HL-60 (cell line): Measurements from ENCODE around the gene THRAP3.
A peak's percentile ranks its signal among the peaks of the same experiment; 100 is the strongest.

Experiments
- DNase-seq, 2 experiments: peaks; one replicate each; pipeline ENCODE4 v3.0.0-alpha.2; 2010 to 2020; ENCODE audit warnings: low read depth in 1 of 2, low spot score in 1 of 2
- H3K27ac ChIP-seq: fragments of 250-450 bp; sonication (Bioruptor Pico); replicated peaks from 2 replicates; pipeline ENCODE4 v1.5.1; 2020; ENCODE audit warnings: mild to moderate bottlenecking, moderate library complexity
- H3K27me3 ChIP-seq: fragments of 250-450 bp; sonication (Bioruptor Pico); 2 replicates; pipeline ENCODE4 v1.5.1; 2021; ENCODE audit warnings: mild to moderate bottlenecking, moderate library complexity; ENCODE audit not compliant: insufficient read depth, poor library complexity, severe bottlenecking
- H3K4me3 ChIP-seq: replicated peaks from 2 replicates; pipeline ENCODE4 v1.5.1; 2011; ENCODE audit warnings: mild to moderate bottlenecking, control low read depth, low read length; ENCODE audit not compliant: insufficient read depth
- GABPA ChIP-seq: IDR thresholded peaks from 2 replicates; pipeline ENCODE4 v1.6.1; 2012; ENCODE audit warnings: low read depth
- POLR2AphosphoS5 ChIP-seq: IDR thresholded peaks from 2 replicates; pipeline ENCODE4 v1.6.1; 2012; ENCODE audit warnings: low read depth
- SPI1 ChIP-seq: IDR thresholded peaks from 2 replicates; pipeline ENCODE4 v1.6.1; 2012; ENCODE audit warnings: low read depth, mild to moderate bottlenecking, borderline replicate concordance
- TF ChIP-seq, protein P1 (sequence below): IDR thresholded peaks from 2 replicates; pipeline ENCODE4 v1.6.1; 2012; ENCODE audit warnings: low read depth; ENCODE audit not compliant: insufficient replicate concordance
- TF ChIP-seq, protein P2 (sequence below): IDR thresholded peaks from one replicate; pipeline ENCODE4 v1.5.1; 2011; ENCODE audit warnings: low read length, control low read depth, inconsistent platforms; ENCODE audit not compliant: insufficient read depth

THRAP3 gene

DNA sequence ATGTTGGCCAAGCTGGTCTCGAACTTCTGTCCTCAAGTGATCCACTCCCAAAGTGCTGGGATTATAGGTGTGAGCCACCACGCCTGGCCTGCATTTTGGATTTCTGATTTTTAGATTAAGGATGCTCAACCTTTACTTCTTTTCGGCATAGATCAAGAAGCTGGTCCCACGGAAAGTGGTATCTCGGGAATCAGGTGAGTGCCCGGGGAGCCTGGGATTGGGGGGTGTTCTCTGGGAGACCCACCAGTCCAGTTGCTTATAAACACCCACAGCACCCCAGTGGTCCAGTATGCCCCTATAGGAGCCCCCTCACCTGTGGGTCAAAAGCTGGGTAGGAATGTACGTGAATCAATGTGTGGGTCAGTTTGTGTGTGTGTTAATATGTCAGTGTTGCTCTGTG, 85.2 kb downstream of the THRAP3 start:
- DNase-seq, result no peak
- no peak for TF ChIP-seq POLR2AphosphoS5
- no peak for TF ChIP-seq GABPA
- TF ChIP-seq, protein P1, sequence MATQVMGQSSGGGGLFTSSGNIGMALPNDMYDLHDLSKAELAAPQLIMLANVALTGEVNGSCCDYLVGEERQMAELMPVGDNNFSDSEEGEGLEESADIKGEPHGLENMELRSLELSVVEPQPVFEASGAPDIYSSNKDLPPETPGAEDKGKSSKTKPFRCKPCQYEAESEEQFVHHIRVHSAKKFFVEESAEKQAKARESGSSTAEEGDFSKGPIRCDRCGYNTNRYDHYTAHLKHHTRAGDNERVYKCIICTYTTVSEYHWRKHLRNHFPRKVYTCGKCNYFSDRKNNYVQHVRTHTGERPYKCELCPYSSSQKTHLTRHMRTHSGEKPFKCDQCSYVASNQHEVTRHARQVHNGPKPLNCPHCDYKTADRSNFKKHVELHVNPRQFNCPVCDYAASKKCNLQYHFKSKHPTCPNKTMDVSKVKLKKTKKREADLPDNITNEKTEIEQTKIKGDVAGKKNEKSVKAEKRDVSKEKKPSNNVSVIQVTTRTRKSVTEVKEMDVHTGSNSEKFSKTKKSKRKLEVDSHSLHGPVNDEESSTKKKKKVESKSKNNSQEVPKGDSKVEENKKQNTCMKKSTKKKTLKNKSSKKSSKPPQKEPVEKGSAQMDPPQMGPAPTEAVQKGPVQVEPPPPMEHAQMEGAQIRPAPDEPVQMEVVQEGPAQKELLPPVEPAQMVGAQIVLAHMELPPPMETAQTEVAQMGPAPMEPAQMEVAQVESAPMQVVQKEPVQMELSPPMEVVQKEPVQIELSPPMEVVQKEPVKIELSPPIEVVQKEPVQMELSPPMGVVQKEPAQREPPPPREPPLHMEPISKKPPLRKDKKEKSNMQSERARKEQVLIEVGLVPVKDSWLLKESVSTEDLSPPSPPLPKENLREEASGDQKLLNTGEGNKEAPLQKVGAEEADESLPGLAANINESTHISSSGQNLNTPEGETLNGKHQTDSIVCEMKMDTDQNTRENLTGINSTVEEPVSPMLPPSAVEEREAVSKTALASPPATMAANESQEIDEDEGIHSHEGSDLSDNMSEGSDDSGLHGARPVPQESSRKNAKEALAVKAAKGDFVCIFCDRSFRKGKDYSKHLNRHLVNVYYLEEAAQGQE, result no peak
- TF ChIP-seq SPI1, result no peak
- TF ChIP-seq, protein P2, sequence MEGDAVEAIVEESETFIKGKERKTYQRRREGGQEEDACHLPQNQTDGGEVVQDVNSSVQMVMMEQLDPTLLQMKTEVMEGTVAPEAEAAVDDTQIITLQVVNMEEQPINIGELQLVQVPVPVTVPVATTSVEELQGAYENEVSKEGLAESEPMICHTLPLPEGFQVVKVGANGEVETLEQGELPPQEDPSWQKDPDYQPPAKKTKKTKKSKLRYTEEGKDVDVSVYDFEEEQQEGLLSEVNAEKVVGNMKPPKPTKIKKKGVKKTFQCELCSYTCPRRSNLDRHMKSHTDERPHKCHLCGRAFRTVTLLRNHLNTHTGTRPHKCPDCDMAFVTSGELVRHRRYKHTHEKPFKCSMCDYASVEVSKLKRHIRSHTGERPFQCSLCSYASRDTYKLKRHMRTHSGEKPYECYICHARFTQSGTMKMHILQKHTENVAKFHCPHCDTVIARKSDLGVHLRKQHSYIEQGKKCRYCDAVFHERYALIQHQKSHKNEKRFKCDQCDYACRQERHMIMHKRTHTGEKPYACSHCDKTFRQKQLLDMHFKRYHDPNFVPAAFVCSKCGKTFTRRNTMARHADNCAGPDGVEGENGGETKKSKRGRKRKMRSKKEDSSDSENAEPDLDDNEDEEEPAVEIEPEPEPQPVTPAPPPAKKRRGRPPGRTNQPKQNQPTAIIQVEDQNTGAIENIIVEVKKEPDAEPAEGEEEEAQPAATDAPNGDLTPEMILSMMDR, result no peak
- Histone ChIP-seq H3K27ac (no peak overlapping the region), H3K27me3 (no peaks in the 10 kb centered on the region), H3K4me3 (no peak overlapping the region)

DNA sequence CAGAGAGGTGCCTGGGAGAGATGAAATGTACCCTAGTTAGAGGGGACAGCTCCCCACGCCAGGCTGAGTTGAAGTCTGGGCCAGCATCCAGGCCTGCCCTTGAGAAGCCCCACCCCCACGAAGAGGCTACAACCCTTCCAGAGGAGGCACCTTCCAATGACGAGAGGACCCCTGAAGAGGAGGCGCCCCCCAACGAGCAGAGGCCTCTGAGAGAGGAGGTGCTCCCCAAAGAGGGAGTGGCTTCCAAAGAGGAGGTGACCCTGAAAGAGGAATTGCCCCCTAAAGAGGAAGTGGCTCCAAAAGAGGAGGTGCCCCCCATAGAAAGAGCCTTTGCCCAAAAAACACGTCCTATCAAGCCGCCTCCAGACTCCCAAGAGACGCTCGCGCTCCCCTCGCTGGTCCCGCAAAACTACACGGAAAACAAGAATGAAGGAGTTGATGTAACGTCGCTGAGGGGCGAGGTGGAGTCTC, 96.1 kb downstream of the THRAP3 start:
- no peak overlapping the region for H3K4me3 ChIP-seq
- no peak overlapping the region for H3K27ac ChIP-seq
- peak; percentile 70 for TF ChIP-seq SPI1
- TF ChIP-seq, protein P2, result no peak
- DNase-seq, result no peak
- peaks cover 9% of the 10 kb centered on the region for H3K27me3 ChIP-seq

DNA sequence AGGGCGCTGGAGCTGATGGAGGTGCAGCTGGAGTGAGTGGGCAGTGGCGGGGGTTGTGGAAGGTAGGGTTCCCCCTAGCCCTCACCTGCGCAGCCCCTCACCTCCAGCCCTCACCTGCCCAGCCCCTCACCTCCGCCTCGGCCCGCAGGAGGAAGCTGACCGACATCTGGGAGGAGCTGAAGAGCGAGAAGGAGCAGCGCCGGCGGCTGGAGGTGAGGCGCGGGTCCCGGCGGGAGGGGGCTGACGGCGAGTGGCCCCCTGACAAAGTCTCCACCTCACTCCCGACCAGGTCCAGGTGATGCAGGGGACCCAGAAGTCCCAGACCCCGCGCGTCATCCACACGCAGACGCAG, 96.5 kb downstream of the THRAP3 start:
- DNase-seq, result no peak
- peaks cover 9% of the 10 kb centered on the region for H3K27me3 ChIP-seq
- TF ChIP-seq, protein P1, result no peak
- TF ChIP-seq SPI1, result no peak
- no peak for TF ChIP-seq GABPA
- no peak for TF ChIP-seq POLR2AphosphoS5
- H3K4me3 ChIP-seq, result no peak overlapping the region
- no peak overlapping the region for H3K27ac ChIP-seq

DNA sequence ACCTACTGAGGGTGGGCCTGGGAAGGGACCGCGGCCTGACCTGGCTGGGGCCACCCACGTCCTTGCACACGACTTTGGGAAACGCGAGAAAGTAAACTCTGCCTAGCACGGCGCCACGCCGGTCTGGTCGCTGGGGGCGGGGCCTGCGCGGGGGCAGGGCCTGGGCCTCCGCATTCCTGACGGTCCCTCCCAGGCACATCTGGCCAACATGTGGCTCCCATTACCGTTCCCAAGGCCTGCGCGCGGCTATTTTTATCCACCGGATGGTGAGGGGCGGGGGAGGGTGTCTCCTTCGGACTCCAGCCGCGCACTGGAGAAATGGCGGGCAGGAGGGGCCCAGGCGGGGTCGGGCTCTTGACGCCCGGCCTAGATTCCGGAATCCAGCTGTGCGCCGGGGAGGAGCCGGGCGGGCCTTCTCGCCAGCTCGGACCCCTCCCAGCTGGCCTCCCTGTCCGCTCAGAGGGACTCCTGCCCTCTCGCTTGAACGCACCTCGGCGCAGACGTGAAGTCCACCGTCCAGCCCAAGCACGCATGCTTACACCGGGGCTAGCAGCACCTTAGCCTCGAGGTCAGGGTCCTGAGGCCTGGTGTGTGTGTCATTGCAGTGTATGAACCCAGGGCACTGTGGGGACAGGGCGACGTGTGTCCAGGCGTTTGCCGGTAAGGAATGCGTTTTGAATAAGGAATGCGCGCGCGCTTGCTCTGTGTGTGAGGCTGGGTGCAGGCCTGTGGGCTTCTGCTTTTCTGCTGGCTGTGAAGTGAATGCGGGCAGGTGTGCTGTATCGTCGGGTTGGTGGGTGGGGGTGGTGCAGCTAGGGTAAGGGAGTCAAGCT, 97.1 kb downstream of the THRAP3 start:
- peak in 1 of 2 experiments; percentile 50 for DNase-seq
- TF ChIP-seq, protein P1, result no peak
- peak; percentile 55; the same call in 1 of the 2 replicates for TF ChIP-seq SPI1
- Histone ChIP-seq H3K4me3 (no peak overlapping the region), H3K27me3 (peaks cover 9% of the 10 kb centered on the region), H3K27ac (no peak overlapping the region)
